Stomach (tissue), 9 donors: Measurements from ENCODE around the gene SOAT2. TPM values are rescaled to one million over a fixed set of nuclear protein-coding genes. Genes with fewer than 3 reads are reported as not detected.
"Not testable (repeated sequence)": the region's sequence is repeated elsewhere in the genome, so short reads cannot be mapped to it uniquely, and the experiment has no call there.

Experiments
- DNase-seq, 2 donors: peaks; one replicate each; pipeline versions ENCODE4 v3.0.0 to v3.0.0-alpha.2; 2013 to 2019
- H3K27ac ChIP-seq, 5 donors: fragments of 200-600 bp in 4 of 5; sonication (generic) in 4 of 5; one replicate each; pipeline ENCODE4 v1.5.1; 2013 to 2019; ENCODE audit warnings: mild to moderate bottlenecking in 1 of 5, moderate library complexity in 1 of 5
- H3K27me3 ChIP-seq, 3 donors: fragments of 200-600 bp; sonication (generic); one replicate each; pipeline ENCODE4 v1.5.1; 2017 to 2019; ENCODE audit warnings: mixed run types in 1 of 3
- H3K36me3 ChIP-seq, 4 donors: fragments of 200-600 bp; sonication (generic); 1 replicate in 3 of 4; 2 replicates in 1 of 4; pipeline ENCODE4 v1.5.1; 2016 to 2019
- H3K4me1 ChIP-seq, 4 donors: fragments of 200-600 bp; sonication (generic); one replicate each; pipeline ENCODE4 v1.5.1; 2016 to 2019
- H3K4me3 ChIP-seq, 4 donors: fragments of 200-600 bp; sonication (generic) in 3 of 4; one replicate each; pipeline ENCODE4 v1.5.1; 2016 to 2019; ENCODE audit warnings: mild to moderate bottlenecking in 1 of 4
- H3K9me3 ChIP-seq, 4 donors: fragments of 200-600 bp; sonication (generic); one replicate each; pipeline ENCODE4 v1.5.1; 2016 to 2019
- CTCF ChIP-seq, 7 experiments: fragments of 450-650 bp in 4 of 7; fragments of 200-600 bp in 3 of 7; sonication (generic) in 3 of 7; IDR thresholded peaks; one replicate each; pipeline ENCODE4 v1.5.1; 2016 to 2019; ENCODE audit warnings: antibody characterized with exemption in 7 of 7, control low read depth in 2 of 7, mild to moderate bottlenecking in 1 of 7
- EP300 ChIP-seq: sonication (generic); formaldehyde crosslinking; IDR thresholded peaks from one replicate; pipeline ENCODE4 v1.6.1; 2017; ENCODE audit warnings: antibody characterized with exemption
- POLR2A ChIP-seq, 4 donors: fragments of 450-650 bp; IDR thresholded peaks; one replicate each; pipeline ENCODE4 v1.6.1; 2016; ENCODE audit warnings: antibody characterized with exemption in 4 of 4, control low read depth in 2 of 4, mild to moderate bottlenecking in 1 of 4, moderate library complexity in 1 of 4
- POLR2AphosphoS5 ChIP-seq, 3 donors: sonication (generic); formaldehyde crosslinking; IDR thresholded peaks; one replicate each; pipeline ENCODE4 v1.6.1; 2016; ENCODE audit warnings: antibody characterized with exemption in 3 of 3
- WGBS, 5 donors: extraction: QIAGEN DNeasy Blood & Tissue Kit in 3 of 5; methylation state at CpG; one replicate each; pipeline versions ENCODE4 v1.1.5 to v1.1.7; 2013 to 2018; 5-methylcytosine and 5-hydroxymethylcytosine counted together
- intact Hi-C: fragments of 100-400 bp; cut with DNase I; formaldehyde crosslinking; loops from one replicate; pipeline ENCODE4 v1.15.1; 2023; ENCODE audit warnings: low total_unique reads
- polyA plus RNA-seq, 3 donors: library from polyadenylated mRNA; stranded (reverse); fragments of 200-250 nt; gene quantifications; one replicate each; pipeline ENCODE4 v1.2.3, GENCODE V29; 2013
- total RNA-seq, 5 donors: library from RNA; depleted of rRNA; stranded (reverse); fragments of >200 nt; gene quantifications; one replicate each; pipeline versions ENCODE4 v1.1.0 to v1.2.3, GENCODE V29; 2014 to 2016
- donor health status: healthy with polysubstance abuse.
- donor health status: Bipolar disorder and iron deficiency.
- donor health status: healthy.

SOAT2 gene
- total and polyA plus RNA-seq, 8 donors = 0.28 to 0.92 TPM; not detected in 6

GRCh38 chr12:53160000-53160399 is 56.7 kb downstream of the SOAT2 start:
- H3K4me1 ChIP-seq = peaks cover 0 to 11% (median 7%) of the 10 kb centered on the region in 4 donors
- H3K27me3 ChIP-seq = no peaks in the 10 kb centered on the region
- H3K4me3 ChIP-seq = no peak overlapping the region
- H3K36me3 ChIP-seq = peaks cover 0 to 15% (median 3%) of the 10 kb centered on the region in 4 donors
- H3K9me3 ChIP-seq = no peaks in the 10 kb centered on the region
- no peak for DNase-seq
- peak overlapping the region in 1 of 5 donors; percentile 11 for H3K27ac ChIP-seq
- intact Hi-C loops = loop anchor here (5.0 kb wide), 1 partner anchor 37 kb away; no protein-coding TSS in a partner anchor
- 81 to 86% (median 84%) methylated on average over 16 of the region's 16 CpGs for WGBS, 5 donors
- TF ChIP-seq EP300 = no peak
- TF ChIP-seq POLR2AphosphoS5 (IDR thresholded peaks at IDR 0.05) = no peak
- TF ChIP-seq POLR2A (IDR thresholded peaks at IDR 0.05) = no peak
- TF ChIP-seq CTCF (IDR thresholded peaks at IDR 0.05) = no peak

DNA sequence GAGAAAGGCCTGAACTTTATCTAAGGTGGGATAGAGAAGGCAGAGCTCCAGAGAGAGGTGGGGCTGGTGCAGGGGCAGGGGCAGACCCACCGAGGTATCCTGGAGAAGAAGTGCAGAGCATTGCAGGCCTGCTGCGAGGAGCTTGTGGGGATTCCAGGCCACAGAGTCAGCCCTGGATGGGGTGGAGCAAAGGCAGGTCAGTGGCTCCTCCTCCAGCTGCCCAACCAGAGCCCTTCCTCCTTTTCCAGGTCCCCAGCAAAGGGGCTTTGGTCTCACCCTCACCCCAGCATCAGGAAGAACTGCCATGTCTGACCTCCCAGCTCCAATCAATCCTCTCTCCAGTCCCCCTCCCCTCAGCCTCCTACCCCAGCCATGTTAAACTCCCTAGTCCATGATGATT is 57.4 kb downstream of the SOAT2 start:
- H3K27me3 ChIP-seq = no peaks in the 10 kb centered on the region
- no peak for DNase-seq
- no peaks in the 10 kb centered on the region for H3K9me3 ChIP-seq
- no peak for TF ChIP-seq CTCF (IDR thresholded peaks at IDR 0.05)
- TF ChIP-seq POLR2AphosphoS5 (IDR thresholded peaks at IDR 0.05) = no peak
- TF ChIP-seq EP300 = no peak
- no peak for TF ChIP-seq POLR2A (IDR thresholded peaks at IDR 0.05)
- H3K36me3 ChIP-seq = peaks cover 0 to 18% (median 3%) of the 10 kb centered on the region in 4 donors
- no peak overlapping the region for H3K27ac ChIP-seq
- 82 to 96% (median 91%) methylated on average over 2 of the region's 2 CpGs for WGBS, 5 donors
- H3K4me3 ChIP-seq = no peak overlapping the region
- H3K4me1 ChIP-seq = peaks cover 0 to 11% (median 7%) of the 10 kb centered on the region in 4 donors
- intact Hi-C loops = no loop called here

DNA sequence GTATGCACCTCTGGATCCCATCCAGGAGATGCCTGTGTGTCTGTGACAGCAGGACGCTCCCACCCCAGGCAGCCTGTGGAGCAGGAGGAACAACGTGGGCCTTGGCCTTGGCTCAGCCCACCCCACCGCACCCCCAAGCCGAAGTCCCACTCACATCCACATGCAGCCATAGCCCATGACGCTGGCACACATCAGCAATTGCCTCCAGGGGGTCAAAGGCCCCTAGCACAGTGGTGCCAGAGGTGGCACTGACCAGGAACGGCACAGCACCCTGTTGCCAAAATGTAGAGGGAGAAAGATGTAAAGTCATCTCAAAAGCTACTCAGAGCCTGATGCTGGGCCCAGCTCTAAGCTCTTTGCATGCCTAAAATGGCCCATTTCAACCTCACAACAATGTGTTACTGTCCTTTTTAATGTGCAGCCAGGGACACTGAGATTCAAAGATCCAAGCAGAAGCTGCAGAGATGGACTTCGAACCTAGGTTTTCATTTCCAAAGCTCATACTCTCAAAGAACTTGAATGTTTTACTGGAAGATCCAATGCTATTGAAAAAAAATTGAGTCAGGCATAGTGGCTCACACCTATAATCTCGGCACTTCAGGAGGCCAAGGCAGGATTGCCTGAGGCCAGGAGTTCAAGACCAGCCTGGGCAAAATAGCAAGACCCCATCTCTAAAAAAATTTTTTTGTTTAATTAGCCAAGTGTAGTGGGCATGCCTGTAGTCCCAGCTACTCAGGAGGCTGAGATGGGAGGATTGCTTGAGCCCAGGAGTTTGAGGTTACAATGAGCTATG is 58.0 kb downstream of the SOAT2 start:
- no peak for TF ChIP-seq POLR2AphosphoS5 (IDR thresholded peaks at IDR 0.05)
- no peak for TF ChIP-seq POLR2A (IDR thresholded peaks at IDR 0.05)
- TF ChIP-seq CTCF (IDR thresholded peaks at IDR 0.05) = no peak
- TF ChIP-seq EP300 = no peak
- Histone ChIP-seq H3K27me3 (no peaks in the 10 kb centered on the region), H3K9me3 (no peaks in the 10 kb centered on the region), H3K4me1 (peaks cover 0 to 11% (median 7%) of the 10 kb centered on the region in 4 donors), H3K4me3 (no peak overlapping the region), H3K27ac (no peak overlapping the region), H3K36me3 (peaks cover 0 to 23% (median 3%) of the 10 kb centered on the region in 4 donors)
- no peak for DNase-seq
- intact Hi-C loops = no loop called here
- WGBS, 5 donors = 82 to 93% (median 90%) methylated on average over 6 to 8 of the region's 8 CpGs

DNA sequence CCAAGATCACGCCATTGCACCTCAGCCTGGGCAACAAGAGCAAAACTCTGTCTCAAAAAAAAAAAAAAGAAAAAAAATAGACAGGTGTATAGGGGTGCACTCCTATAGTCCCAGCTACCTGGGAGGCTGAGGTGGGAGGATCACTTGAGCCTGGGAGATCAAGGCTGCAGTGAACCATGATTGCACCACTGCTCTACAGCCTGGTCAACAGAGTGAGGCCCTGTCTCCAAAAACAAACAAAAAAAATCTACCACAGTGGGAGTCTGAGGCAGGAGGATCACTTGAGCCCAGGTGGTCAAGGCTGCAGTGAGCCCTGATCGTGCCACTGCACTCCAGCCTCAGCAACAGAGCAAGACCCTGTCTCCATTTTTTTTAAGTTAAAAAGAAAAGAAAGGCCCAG is 59.7 kb downstream of the SOAT2 start:
- intact Hi-C loops, DNase-seq, H3K27me3 ChIP-seq, H3K9me3 ChIP-seq, H3K27ac ChIP-seq, H3K4me1 ChIP-seq, H3K4me3 ChIP-seq: not testable (repeated sequence)
- H3K36me3 ChIP-seq = peaks cover 0 to 24% (median 12%) of the 10 kb centered on the region in 4 donors
- 90 to 100% (median 94%) methylated on average over 2 of the region's 2 CpGs for WGBS, 5 donors

DNA sequence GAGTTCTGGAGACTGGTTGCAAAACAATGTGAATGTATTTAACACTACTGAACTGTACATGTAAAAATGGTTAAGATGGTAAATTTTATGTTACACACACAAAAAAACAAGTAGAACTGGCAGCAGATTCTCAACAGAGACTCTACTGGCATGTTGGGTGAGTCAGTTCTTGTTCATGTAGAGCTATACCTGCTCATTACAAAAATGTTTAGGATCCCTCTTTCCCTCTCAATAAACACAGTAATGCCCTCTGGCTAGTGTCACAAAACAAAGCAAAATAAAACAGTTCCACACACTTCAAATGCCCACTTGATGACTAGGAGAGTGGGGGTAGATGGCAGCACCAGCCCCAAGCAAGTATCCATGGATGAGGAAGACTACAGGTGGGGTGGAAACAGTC is 63.6 kb downstream of the SOAT2 start:
- intact Hi-C loops = no loop called here

More for the DNA sequence above, 63.6 kb downstream of the SOAT2 start:
- peaks cover 10 to 53% (median 37%) of the 10 kb centered on the region in 4 donors for H3K36me3 ChIP-seq
- H3K4me3 ChIP-seq = no peak overlapping the region
- H3K9me3 ChIP-seq = no peaks in the 10 kb centered on the region
- no peaks in the 10 kb centered on the region for H3K4me1 ChIP-seq
- no peak for DNase-seq
- TF ChIP-seq POLR2AphosphoS5 (IDR thresholded peaks at IDR 0.05) (no peak), CTCF (IDR thresholded peaks at IDR 0.05) (no peak), EP300 (no peak), POLR2A (IDR thresholded peaks at IDR 0.05) (no peak)
- H3K27ac ChIP-seq = no peak overlapping the region
- no peaks in the 10 kb centered on the region for H3K27me3 ChIP-seq
